Upper lobe of right lung (tissue), 1 donor: ENCODE data around the gene RNF175. TPM values are rescaled to one million over a fixed set of nuclear protein-coding genes. Genes with fewer than 3 reads are reported as not detected.

Experiments used
- ATAC-seq: fragments of 200-7000 bp; cut with Tn5 transposase; one replicate; pipeline ENCODE4 v1.9.1; 2020; ENCODE audit warnings: mild to moderate bottlenecking, moderate library complexity
- DNase-seq: peaks from one replicate; pipeline ENCODE4 v3.0.0-alpha.2; 2020
- H3K27ac ChIP-seq: fragments of 200-600 bp; one replicate; pipeline ENCODE4 v1.8.0; 2022
- H3K27me3 ChIP-seq: fragments of 200-600 bp; one replicate; pipeline ENCODE4 v1.8.0; 2022; ENCODE audit warnings: mild to moderate bottlenecking
- H3K36me3 ChIP-seq: fragments of 200-600 bp; one replicate; pipeline ENCODE4 v1.8.0; 2022
- H3K4me1 ChIP-seq: fragments of 200-600 bp; one replicate; pipeline ENCODE4 v1.8.0; 2022
- H3K4me3 ChIP-seq: fragments of 200-600 bp; one replicate; pipeline ENCODE4 v1.8.0; 2022; ENCODE audit warnings: mild to moderate bottlenecking
- H3K9me3 ChIP-seq: fragments of 200-600 bp; one replicate; pipeline ENCODE4 v1.8.0; 2022
- CTCF ChIP-seq: fragments of 200-600 bp; IDR thresholded peaks from one replicate; pipeline ENCODE4 v1.8.0; 2022; ENCODE audit warnings: antibody characterized with exemption
- intact Hi-C: fragments of 100-400 bp; cut with DNase I; formaldehyde crosslinking; loops from one replicate; pipeline ENCODE4 v1.11.0; 2022
- total RNA-seq: library from RNA; stranded (reverse); fragmentation: NEBNext Ultra II Directional; extraction: Animal tissue kit (Norgen Biotek cat#: 25700); gene quantifications from one replicate; pipeline ENCODE4 v1.2.1, GENCODE V29; 2021
- donor health status: DM: no; HTN: yes; CAD: no; lungs with severe emphysema.

RNF175 gene
- total RNA-seq, 1 donor from 2014 or later = not detected

- intact Hi-C loops = no loop called here
- ATAC-seq (no peak), DNase-seq (no peak)
- Histone ChIP-seq H3K4me3 (no peak overlapping the region), H3K9me3 (no peaks in the 10 kb centered on the region), H3K27ac (no peak overlapping the region), H3K27me3 (peaks cover 21% of the 10 kb centered on the region), H3K36me3 (no peaks in the 10 kb centered on the region), H3K4me1 (no peaks in the 10 kb centered on the region)
- no peak for TF ChIP-seq CTCF
These were observed 22.8 kb upstream of the RNF175 start for GRCh38 chr4:153782581-153782980.

- intact Hi-C loops = no loop called here
- Histone ChIP-seq H3K4me1 (no peaks in the 10 kb centered on the region), H3K27ac (no peak overlapping the region), H3K27me3 (peaks cover 15% of the 10 kb centered on the region), H3K36me3 (no peaks in the 10 kb centered on the region), H3K9me3 (no peaks in the 10 kb centered on the region), H3K4me3 (no peak overlapping the region)
- no peak for TF ChIP-seq CTCF
- ATAC-seq (no peak), DNase-seq (no peak)
These were observed 22.0 kb upstream of the RNF175 start for GRCh38 chr4:153781717-153782416.

GRCh38 chr4:153781280-153781679, 21.5 kb upstream of the RNF175 start:
- Histone ChIP-seq H3K27me3 (peaks cover 15% of the 10 kb centered on the region), H3K4me1 (no peaks in the 10 kb centered on the region), H3K27ac (no peak overlapping the region), H3K4me3 (no peak overlapping the region), H3K9me3 (no peaks in the 10 kb centered on the region), H3K36me3 (no peaks in the 10 kb centered on the region)
- no peak for TF ChIP-seq CTCF
- DNase-seq = no peak
- intact Hi-C loops = no loop called here
- no peak for ATAC-seq

- Histone ChIP-seq H3K9me3 (no peaks in the 10 kb centered on the region), H3K4me3 (no peak overlapping the region), H3K4me1 (no peaks in the 10 kb centered on the region), H3K27me3 (peaks cover 15% of the 10 kb centered on the region), H3K36me3 (no peaks in the 10 kb centered on the region), H3K27ac (no peak overlapping the region)
- DNase-seq = no peak
- intact Hi-C loops = no loop called here
- no peak for TF ChIP-seq CTCF
- ATAC-seq = no peak
These were observed 21.1 kb upstream of the RNF175 start for GRCh38 chr4:153780876-153781275.

GRCh38 chr4:153780221-153780620, 20.4 kb upstream of the RNF175 start:
- Histone ChIP-seq H3K27me3 (peaks cover 15% of the 10 kb centered on the region), H3K4me3 (no peak overlapping the region), H3K36me3 (no peaks in the 10 kb centered on the region), H3K27ac (no peak overlapping the region), H3K9me3 (no peaks in the 10 kb centered on the region), H3K4me1 (no peaks in the 10 kb centered on the region)
- DNase-seq (no peak), ATAC-seq (no peak)
- intact Hi-C loops = no loop called here
- TF ChIP-seq CTCF = no peak

- Histone ChIP-seq H3K36me3 (no peaks in the 10 kb centered on the region), H3K4me3 (no peak overlapping the region), H3K4me1 (no peaks in the 10 kb centered on the region), H3K27ac (no peak overlapping the region), H3K9me3 (no peaks in the 10 kb centered on the region), H3K27me3 (peaks cover 8% of the 10 kb centered on the region)
- intact Hi-C loops = no loop called here
- TF ChIP-seq CTCF = no peak
- DNase-seq = no peak
- ATAC-seq = no peak
These were observed 18.6 kb upstream of the RNF175 start for GRCh38 chr4:153778383-153778782.
